ENCODE results near the gene THSD7B.
"Not testable (repeated sequence)": the region's sequence is repeated elsewhere in the genome, so short reads cannot be mapped to it uniquely, and the experiment has no call there.

THSD7B gene

DNA sequence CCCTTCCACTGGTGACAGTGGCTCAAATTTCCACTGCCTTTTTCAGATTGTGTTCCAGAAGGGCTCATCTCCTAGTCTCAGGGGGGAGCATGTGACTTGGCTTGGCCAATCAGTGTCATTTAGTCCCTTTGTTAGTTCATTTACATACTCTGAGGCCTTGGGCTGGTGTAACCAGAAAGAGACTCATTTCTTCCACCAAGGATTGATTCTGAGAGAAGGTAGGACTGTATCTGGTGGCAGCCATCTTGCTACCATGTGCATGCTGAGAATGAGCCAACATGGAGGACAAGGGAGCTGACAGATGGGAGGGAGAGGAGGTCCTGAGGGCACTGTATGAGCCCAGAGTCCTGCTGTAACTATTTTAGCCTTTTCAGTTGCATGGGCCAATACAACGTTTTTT is 191.7 kb downstream of the THSD7B start:
- DNase-seq (ENCODE audit: low read depth), result no peak

DNA sequence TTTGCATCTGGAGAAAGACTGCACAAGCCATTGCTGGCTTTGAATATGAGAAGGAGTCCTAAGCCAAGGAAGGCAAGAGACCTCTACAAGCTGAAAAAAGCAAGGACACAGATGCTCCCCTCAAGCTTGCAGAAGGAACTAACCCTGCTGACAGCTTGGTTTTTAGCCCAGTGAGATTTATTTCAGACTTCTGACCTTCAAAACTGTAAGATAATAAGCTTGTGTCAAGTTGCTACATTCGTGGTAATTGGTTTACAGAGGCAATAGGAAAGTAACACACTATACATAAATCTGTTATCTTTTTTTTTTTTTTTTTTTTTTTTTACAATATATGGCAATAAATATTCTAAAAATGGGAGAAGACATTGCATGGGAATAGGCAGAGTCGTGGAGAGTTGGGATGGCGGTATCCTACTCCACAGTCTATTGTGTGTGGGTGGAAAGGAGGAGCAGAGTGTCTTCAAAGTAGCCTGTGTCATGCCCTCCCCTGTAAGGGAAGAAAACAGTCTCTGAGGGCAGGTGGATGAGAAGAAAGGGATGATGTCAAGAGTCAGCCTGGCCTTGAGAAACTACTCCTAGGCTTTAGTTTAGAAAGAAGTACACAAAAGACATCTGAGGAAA is 196.9 kb downstream of the THSD7B start:
- no peak for DNase-seq (ENCODE audit: low read depth)

- no peak for DNase-seq (ENCODE audit: low read depth)
Observed at GRCh38 chr2:136966485-136966884, 201.1 kb downstream of the THSD7B start.

DNA sequence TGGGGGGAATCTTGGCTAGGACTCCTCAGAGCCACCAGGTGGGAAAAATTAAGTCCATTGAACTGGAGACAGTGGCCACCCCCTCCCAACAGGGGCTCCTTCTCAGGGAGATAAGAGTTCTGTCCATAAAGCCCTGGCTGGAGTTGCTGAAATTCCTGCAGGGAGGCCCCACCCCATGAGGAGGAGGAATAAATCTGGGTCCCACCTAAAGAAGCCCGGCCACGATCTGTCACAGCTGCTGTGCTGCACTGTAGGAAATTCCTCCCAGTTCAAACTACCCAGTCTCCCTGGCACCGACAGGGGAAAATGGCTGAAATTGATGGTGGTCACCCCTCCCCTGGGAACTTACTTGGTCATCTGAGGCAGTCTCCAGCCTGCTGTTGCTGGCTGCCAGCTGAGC is 215.0 kb downstream of the THSD7B start:
- no peak for DNase-seq (ENCODE audit: low read depth)

DNA sequence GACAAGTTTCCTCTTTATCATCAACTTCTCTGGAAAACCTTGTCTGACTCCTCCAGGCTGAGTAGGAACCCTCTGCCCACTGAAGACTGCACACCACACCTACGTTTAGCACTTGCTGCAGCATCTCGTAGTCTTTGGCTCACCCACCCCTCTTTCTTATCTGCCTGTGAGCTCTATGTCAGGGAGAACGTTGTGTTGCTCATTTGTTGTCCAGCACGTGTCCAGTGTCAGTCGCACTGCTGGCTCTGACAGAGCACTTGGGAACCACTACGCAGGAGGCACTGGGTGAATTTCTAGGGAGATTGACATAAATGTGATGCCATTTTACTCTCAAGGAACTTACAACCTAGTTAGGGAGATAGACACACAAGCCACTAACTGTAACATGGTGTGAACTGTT is 216.3 kb downstream of the THSD7B start:
- not testable (repeated sequence) for DNase-seq (ENCODE audit: low read depth)

DNA sequence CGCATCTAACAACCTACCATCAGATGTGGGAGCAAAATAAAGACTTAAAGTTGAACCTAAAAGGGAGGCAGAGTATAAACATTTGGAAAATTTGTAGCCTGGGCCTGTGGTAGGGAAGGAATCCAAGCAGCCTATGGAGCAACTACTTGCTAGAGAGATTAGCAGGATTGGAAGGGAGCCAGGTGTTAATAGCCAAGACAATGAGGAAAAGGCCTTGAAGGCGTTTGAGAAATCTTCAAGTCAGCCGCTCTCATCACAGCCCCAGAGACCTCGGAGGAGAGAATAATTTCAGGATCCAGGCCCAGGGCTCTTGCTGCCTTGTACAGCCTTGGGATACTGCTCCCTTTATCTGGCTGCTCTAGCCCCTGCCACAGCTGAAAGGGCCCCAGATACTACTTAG is 219.7 kb downstream of the THSD7B start:
- no peak for DNase-seq (ENCODE audit: low read depth)

DNA sequence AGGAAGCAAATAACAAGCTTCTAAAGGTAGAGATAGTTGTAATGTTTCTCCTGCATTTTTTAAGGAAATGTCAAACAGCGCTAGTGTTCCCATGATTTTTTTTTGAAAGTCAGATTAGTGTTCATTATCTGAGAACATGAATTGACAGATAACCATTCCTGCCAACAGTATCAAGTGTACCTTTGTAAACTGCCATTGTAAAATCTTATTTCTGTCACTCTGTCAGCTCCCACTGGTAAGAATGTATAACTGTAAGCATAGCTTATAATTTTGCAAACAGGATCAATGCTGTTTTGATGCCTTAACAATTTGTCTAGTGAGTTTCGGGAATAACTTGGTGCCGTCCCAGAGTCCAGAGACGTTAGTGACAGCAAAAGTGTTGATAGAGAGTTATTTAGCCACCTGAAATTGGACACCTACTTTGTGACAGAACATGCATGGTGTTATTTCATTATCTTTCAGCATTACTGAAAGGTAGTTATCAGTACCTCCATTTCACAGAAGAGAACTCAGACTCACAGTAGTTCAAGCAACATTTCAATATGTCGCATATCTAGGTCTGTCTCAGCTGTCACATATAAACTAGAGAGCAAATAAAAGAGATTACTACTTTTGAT is 221.4 kb downstream of the THSD7B start:
- DNase-seq (ENCODE audit: low read depth), result no peak

- no peak for DNase-seq (ENCODE audit: low read depth)
Observed at GRCh38 chr2:136990316-136990715, 225.0 kb downstream of the THSD7B start.

DNA sequence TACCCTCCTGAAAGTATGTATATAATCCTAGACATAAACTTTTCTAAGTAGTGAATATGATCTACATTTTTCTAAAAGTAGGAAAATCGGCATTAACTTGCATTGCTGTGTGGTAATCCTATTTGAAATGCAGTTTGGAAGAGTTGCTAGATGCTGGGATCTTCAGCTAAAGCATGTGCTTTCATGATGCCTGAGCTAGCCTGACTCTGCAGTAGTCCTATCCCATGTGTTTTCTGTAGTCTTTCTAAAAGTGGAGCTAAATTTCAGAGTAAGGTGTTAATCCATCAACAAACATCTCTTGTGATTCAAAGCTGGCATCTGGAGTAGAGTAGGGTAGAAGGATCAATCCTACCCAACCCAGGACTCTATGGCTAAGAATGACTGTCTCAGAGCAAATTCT is 229.4 kb downstream of the THSD7B start:
- no peak for DNase-seq (ENCODE audit: low read depth)

- no peak for DNase-seq (ENCODE audit: low read depth)
Observed at GRCh38 chr2:136997557-136997956, 232.2 kb downstream of the THSD7B start.

GRCh38 chr2:137000811-137001210 is 235.5 kb downstream of the THSD7B start:
- no peak for DNase-seq (ENCODE audit: low read depth)

GRCh38 chr2:137002896-137003295 is 237.6 kb downstream of the THSD7B start:
- no peak for DNase-seq (ENCODE audit: low read depth)

DNA sequence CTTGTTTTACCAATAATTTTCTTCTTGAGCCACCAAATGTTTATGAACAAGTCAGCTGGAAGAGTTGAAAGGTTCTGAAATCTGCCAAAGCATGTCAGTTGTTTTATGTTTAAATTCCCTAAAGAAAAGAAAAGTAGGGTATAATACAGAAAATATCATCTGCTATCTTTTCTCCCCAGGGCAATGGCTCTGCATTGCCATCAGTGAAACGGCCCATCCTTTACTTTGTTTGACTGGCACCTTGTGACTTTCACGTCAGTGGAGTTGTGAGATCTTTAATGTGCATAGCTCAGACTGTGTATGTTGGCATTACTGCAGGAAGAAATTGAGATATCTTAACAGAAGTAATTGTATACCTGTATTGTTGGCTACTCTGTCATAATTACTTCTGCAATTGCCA is 239.9 kb downstream of the THSD7B start:
- DNase-seq (ENCODE audit: low read depth), result no peak

GRCh38 chr2:137007938-137008337 is 242.6 kb downstream of the THSD7B start:
- no peak for DNase-seq (ENCODE audit: low read depth)

GRCh38 chr2:137009953-137010352 is 244.6 kb downstream of the THSD7B start:
- no peak for DNase-seq (ENCODE audit: low read depth)

DNA sequence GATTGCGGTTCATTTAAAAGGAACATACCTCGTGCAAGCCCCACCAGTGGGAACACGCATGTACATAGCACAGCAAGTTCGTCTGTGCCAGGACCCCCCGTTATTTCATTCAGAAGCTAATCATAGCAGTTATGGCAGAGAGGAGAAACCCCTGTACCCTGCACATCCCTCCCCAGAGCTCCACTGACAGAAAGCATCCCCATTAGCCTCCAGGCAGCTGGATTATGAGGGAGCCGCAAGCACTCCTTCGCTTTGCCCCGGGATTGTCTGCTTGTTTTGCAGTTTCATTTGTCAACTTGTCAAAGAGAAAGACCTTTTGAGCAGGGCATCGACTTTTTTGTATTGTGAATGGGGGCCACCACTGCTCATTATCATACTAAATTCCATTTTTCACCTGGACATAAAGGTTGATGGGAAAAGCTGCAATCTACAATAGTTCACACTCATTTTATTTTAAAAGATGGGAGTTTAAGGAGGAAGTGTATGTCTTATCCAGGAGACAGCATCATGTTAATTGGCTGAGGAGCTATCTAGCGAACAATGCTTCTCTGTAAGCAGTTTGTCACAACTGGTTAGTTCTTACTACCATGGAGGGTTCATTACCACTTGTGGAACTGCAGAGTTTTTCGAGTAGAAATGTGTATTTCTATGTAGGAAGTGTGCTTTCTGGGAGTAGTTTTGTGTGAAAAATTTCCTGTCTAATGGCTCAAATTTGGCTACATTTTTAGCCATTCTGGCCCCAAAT is 255.3 kb downstream of the THSD7B start:
- DNase-seq (ENCODE audit: low read depth), result no peak

- no peak for DNase-seq (ENCODE audit: low read depth)
Observed at GRCh38 chr2:137021763-137022162, 256.4 kb downstream of the THSD7B start.

GRCh38 chr2:137023205-137023604 is 257.9 kb downstream of the THSD7B start:
- DNase-seq (ENCODE audit: low read depth), result no peak

- DNase-seq (ENCODE audit: low read depth), result no peak
Observed at GRCh38 chr2:137031731-137032130, 266.4 kb downstream of the THSD7B start.

DNA sequence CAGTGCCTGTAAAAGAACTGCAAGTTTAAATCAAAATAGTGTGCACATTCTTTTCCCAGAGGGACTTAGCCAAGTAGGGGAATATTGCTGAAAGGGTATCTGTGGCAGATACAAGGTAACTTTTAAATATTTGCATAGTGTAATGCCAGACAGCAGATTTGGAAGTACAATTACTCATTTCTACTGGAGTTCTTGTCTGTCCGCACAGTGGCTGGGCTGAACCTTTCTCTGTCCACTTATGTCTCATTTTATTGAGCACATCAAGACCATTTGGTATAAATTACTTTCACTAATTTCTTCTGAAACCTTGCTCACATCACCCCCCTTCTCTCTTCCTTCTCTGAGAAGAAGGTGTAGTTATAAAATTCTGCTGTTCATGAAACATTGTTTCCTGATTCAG is 271.3 kb downstream of the THSD7B start:
- no peak for DNase-seq (ENCODE audit: low read depth)

GRCh38 chr2:137039482-137040152 is 274.3 kb downstream of the THSD7B start:
- DNase-seq (ENCODE audit: low read depth), result no peak

DNA sequence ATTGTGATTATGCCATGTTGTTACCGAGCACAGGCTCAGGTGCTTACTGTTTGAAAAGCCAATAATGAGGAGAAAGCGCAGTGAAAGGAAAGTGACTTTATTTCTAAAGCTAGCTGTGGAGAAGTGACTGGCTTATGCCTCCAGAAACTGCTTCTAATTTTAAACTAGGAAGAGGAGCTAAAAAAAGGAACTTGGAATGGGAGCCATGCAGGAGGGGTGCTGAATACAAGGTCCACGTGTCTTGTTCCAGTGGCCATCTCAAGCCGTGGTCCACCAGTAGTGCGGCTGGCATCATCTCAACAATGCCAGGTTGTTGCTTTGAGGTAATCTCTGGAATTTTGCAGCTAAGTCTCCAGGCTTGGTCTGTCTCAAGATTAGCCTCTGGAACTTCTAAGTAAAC is 282.0 kb downstream of the THSD7B start:
- no peak for DNase-seq (ENCODE audit: low read depth)

DNA sequence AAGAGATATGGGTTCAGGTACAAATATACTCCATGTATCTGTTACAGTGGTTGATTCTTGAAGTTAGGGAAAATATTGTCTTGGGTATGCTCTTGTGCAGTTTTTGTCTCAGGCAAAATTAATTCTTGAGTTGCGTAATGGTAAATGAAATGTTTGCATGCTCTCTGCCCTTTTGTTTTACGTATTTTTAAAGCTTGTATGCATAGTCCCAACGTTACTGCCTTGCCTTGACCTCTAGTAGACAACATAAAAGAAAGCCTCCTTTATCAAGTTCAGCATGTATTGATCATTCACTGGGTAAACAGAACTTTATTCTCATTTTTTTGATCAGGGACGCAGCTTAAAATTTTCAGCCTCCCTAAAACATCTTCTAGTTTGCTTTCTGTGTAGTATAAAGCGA is 283.1 kb downstream of the THSD7B start:
- no peak for DNase-seq (ENCODE audit: low read depth)

All from stimulated activated CD8-positive, alpha-beta memory T cell treated with anti-CD3 and anti-CD28 coated beads, Interleukin-7, amount 100 ng/mL, for 24 hours (primary cell).